NCI-H128 (cell line): ENCODE measurements around the gene PNPO.

Experiments used
- DNase-seq: peaks from one replicate; lab custom pipeline; 2025; ENCODE audit not compliant: unreplicated experiment; lab: John Stamatoyannopoulos, UW

Gene PNPO

DNA sequence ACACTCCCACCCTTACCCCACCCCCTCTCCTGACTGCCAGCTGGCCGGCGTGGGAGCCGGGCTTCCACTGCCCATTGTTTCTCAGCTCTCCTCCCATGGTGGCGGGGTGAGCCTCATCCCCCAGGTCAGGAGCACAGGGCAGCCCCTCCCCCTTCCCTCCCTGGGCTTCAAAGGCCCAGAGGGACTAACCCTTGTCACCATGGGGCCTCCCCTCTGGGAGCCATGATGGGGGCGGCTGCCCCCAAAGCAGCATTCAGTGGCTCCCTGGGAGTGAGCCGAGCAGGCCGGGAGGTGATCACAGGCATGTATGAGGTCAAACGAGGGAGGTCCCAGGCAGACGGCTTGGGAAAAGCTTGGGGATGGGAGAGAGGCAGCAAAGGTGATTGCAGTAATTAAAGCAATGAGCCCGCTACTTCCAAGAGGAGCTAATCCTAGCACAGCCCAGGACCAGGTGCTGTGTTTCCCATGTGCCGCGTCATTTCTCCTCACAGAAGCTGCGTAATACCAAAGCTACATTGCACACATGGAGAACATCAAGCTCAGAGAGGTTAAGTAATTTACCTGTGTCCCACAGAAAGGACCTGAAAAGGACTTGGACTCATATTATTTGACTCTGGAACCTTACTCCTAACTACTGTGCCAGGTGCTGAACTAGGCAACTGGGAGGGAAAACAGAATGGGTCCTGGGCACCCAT, 54.0 kb downstream of the PNPO start:
- no peak for DNase-seq

DNA sequence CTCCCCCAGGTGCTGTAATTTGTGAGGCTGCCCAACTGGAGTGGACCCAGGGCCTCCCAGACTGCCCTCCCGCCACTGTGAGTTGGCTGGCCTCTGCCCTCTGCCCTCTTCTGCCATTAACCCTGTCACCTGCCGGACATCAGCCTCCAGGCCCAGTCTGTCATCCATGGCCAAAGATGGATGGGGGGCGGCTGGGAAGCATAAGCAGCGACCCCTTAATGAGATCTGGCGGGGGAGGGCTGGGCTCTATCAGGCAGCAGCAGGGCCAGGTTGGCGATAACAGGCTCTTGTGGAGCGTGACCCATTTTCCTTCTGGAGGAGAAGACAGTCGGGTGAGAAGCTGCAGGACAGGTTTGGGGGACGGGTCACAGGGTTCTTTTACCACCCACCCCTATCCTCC, 54.8 kb downstream of the PNPO start:
- DNase-seq = no peak

GRCh38 chr17:47997586-47997985, 56.2 kb downstream of the PNPO start:
- no peak for DNase-seq

GRCh38 chr17:47998044-47998443, 56.7 kb downstream of the PNPO start:
- no peak for DNase-seq
